Activated T-cell treated with anti-CD3 and anti-CD28 coated beads, Interleukin-2, amount 50 U/mL, for 72 hours (primary cell): ENCODE results near the gene ISYNA1. TPM values are rescaled to one million over a fixed set of nuclear protein-coding genes. Genes with fewer than 3 reads are reported as not detected.

Source experiments
- ATAC-seq, 2 donors: fragments of 150-1000 bp; cut with Tn5 transposase; replicated peaks in 1 of 2; 2 replicates each; pipeline ENCODE4 v1.10.0; 2021; ENCODE audit warnings: moderate library complexity in 2 of 2, mild to moderate bottlenecking in 1 of 2
- DNase-seq, 2 donors: peaks; one replicate each; pipeline ENCODE4 v3.0.0; 2021 to 2022; ENCODE audit warnings: mixed read lengths in 1 of 2
- H3K27ac Mint-ChIP-seq: one replicate; pipeline ENCODE4 v1.8.0; 2022; ENCODE audit warnings: mild to moderate bottlenecking, moderate library complexity, mixed read lengths
- H3K27me3 Mint-ChIP-seq: one replicate; pipeline ENCODE4 v1.8.0; 2022; ENCODE audit warnings: low read depth, mixed read lengths
- H3K36me3 Mint-ChIP-seq, 2 donors: one replicate each; pipeline ENCODE4 v1.8.0; 2022; ENCODE audit warnings: mixed read lengths in 2 of 2, mild to moderate bottlenecking in 1 of 2; ENCODE audit not compliant: insufficient read depth in 2 of 2
- H3K4me1 Mint-ChIP-seq: one replicate; pipeline ENCODE4 v1.8.0; 2022; ENCODE audit warnings: low read depth, mixed read lengths
- H3K4me3 Mint-ChIP-seq, 2 donors: one replicate each; pipeline ENCODE4 v1.8.0; 2022; ENCODE audit warnings: mild to moderate bottlenecking in 2 of 2, mixed read lengths in 2 of 2, moderate library complexity in 2 of 2
- H3K9me3 Mint-ChIP-seq, 2 donors: one replicate each; pipeline ENCODE4 v1.8.0; 2022; ENCODE audit warnings: mixed read lengths in 2 of 2
- total RNA-seq, 2 donors: library from RNA; stranded (reverse); gene quantifications; one replicate each; pipeline ENCODE4 v1.2.3, GENCODE V29; 2022

The ISYNA1 gene
- total RNA-seq, 2 donors from 2014 or later: 20.5 to 24.8 TPM

GRCh38 chr19:18445262-18445948, 7.5 kb upstream of the ISYNA1 start:
- Mint-ChIP-seq H3K4me3 (no peak overlapping the region), H3K4me1 (peaks cover 7% of the 10 kb centered on the region), H3K36me3 (peaks cover 5 to 12% of the 10 kb centered on the region in 2 donors)

GRCh38 chr19:18444513-18444912, 6.6 kb upstream of the ISYNA1 start:
- H3K4me3 Mint-ChIP-seq: no peak overlapping the region
- peaks cover 3 to 4% of the 10 kb centered on the region in 2 donors for H3K9me3 Mint-ChIP-seq
- H3K4me1 Mint-ChIP-seq: peaks cover 9% of the 10 kb centered on the region
- DNase-seq: no peak
- no peak overlapping the region for H3K27ac Mint-ChIP-seq
- no peak for ATAC-seq
- no peaks in the 10 kb centered on the region for H3K27me3 Mint-ChIP-seq
- H3K36me3 Mint-ChIP-seq: peaks cover 5 to 12% of the 10 kb centered on the region in 2 donors

More at GRCh38 chr19:18445262-18445948, 7.5 kb upstream of the ISYNA1 start:
- peaks cover 3 to 4% of the 10 kb centered on the region in 2 donors for H3K9me3 Mint-ChIP-seq
- ATAC-seq: no peak
- no peak for DNase-seq
- no peak overlapping the region for H3K27ac Mint-ChIP-seq
- H3K27me3 Mint-ChIP-seq: no peaks in the 10 kb centered on the region

- Mint-ChIP-seq H3K4me3 (no peak overlapping the region), H3K4me1 (peaks cover 16% of the 10 kb centered on the region), H3K27me3 (no peaks in the 10 kb centered on the region), H3K27ac (no peak overlapping the region), H3K36me3 (peaks cover 5 to 12% of the 10 kb centered on the region in 2 donors), H3K9me3 (peaks cover 3 to 4% of the 10 kb centered on the region in 2 donors)
- DNase-seq (no peak), ATAC-seq (no peak)
These were observed 5.9 kb upstream of the ISYNA1 start for GRCh38 chr19:18443831-18444230.

- H3K4me3 Mint-ChIP-seq: no peak overlapping the region
- peaks cover 3 to 4% of the 10 kb centered on the region in 2 donors for H3K9me3 Mint-ChIP-seq
- H3K4me1 Mint-ChIP-seq: peaks cover 17% of the 10 kb centered on the region
- peaks cover 5 to 9% of the 10 kb centered on the region in 2 donors for H3K36me3 Mint-ChIP-seq
- no peak overlapping the region for H3K27ac Mint-ChIP-seq
- H3K27me3 Mint-ChIP-seq: no peaks in the 10 kb centered on the region
- DNase-seq: no peak
- ATAC-seq: no peak
These were observed 5.5 kb upstream of the ISYNA1 start for GRCh38 chr19:18443406-18443805.

- Mint-ChIP-seq H3K27ac (peak overlapping the region; percentile 93), H3K36me3 (peaks cover 5 to 6% of the 10 kb centered on the region in 2 donors), H3K9me3 (peaks cover 3 to 4% of the 10 kb centered on the region in 2 donors), H3K4me3 (no peak overlapping the region), H3K27me3 (no peaks in the 10 kb centered on the region), H3K4me1 (peaks cover 17% of the 10 kb centered on the region)
- ATAC-seq (no peak), DNase-seq (no peak)
These were observed 5.0 kb upstream of the ISYNA1 start for GRCh38 chr19:18442941-18443340.

- H3K27me3 Mint-ChIP-seq: no peaks in the 10 kb centered on the region
- ATAC-seq: peak in 1 of 2 donors; percentile 5
These were observed 4.2 kb upstream of the ISYNA1 start for GRCh38 chr19:18441804-18442788.

GRCh38 chr19:18440936-18441803, 3.2 kb upstream of the ISYNA1 start:
- Mint-ChIP-seq H3K27ac (no peak overlapping the region), H3K36me3 (peaks cover 5 to 6% of the 10 kb centered on the region in 2 donors), H3K4me3 (no peak overlapping the region), H3K27me3 (no peaks in the 10 kb centered on the region), H3K9me3 (peaks cover 3 to 4% of the 10 kb centered on the region in 2 donors), H3K4me1 (peaks cover 20% of the 10 kb centered on the region)
- no peak for ATAC-seq
- no peak for DNase-seq

More at GRCh38 chr19:18441804-18442788, 4.2 kb upstream of the ISYNA1 start:
- H3K4me3 Mint-ChIP-seq: peak overlapping the region in 1 of 2 donors; percentile 12
- peaks cover 17% of the 10 kb centered on the region for H3K4me1 Mint-ChIP-seq
- peak overlapping the region; percentile 93 for H3K27ac Mint-ChIP-seq
- H3K36me3 Mint-ChIP-seq: peaks cover 5 to 6% of the 10 kb centered on the region in 2 donors
- peak in 1 of 2 donors; percentile 52 for DNase-seq
- peaks cover 3 to 4% of the 10 kb centered on the region in 2 donors for H3K9me3 Mint-ChIP-seq

GRCh38 chr19:18440415-18440877, 2.5 kb upstream of the ISYNA1 start:
- peak in 1 of 2 donors; percentile 53 for DNase-seq
- H3K36me3 Mint-ChIP-seq: peaks cover 5 to 6% of the 10 kb centered on the region in 2 donors
- ATAC-seq: peak in 1 of 2 donors; percentile 17
- H3K27ac Mint-ChIP-seq: no peak overlapping the region
- no peaks in the 10 kb centered on the region for H3K27me3 Mint-ChIP-seq
- H3K9me3 Mint-ChIP-seq: peaks cover 3 to 4% of the 10 kb centered on the region in 2 donors
- H3K4me1 Mint-ChIP-seq: peaks cover 23% of the 10 kb centered on the region
- H3K4me3 Mint-ChIP-seq: no peak overlapping the region

- H3K27ac Mint-ChIP-seq: no peak overlapping the region
- no peak for ATAC-seq
- no peak overlapping the region for H3K4me3 Mint-ChIP-seq
- no peaks in the 10 kb centered on the region for H3K27me3 Mint-ChIP-seq
- H3K36me3 Mint-ChIP-seq: peaks cover 5 to 6% of the 10 kb centered on the region in 2 donors
- H3K4me1 Mint-ChIP-seq: peaks cover 23% of the 10 kb centered on the region
- peaks cover 3 to 4% of the 10 kb centered on the region in 2 donors for H3K9me3 Mint-ChIP-seq
- no peak for DNase-seq
These were observed 1.9 kb upstream of the ISYNA1 start for GRCh38 chr19:18439910-18440237.

GRCh38 chr19:18439025-18439909, 1.3 kb upstream of the ISYNA1 start:
- ATAC-seq (no peak), DNase-seq (no peak)
- no peak overlapping the region for H3K27ac Mint-ChIP-seq

GRCh38 chr19:18438331-18439024, 545 bp upstream of the ISYNA1 start:
- peak overlapping the region in 1 of 2 donors; percentile 20 for H3K4me3 Mint-ChIP-seq
- H3K27me3 Mint-ChIP-seq: no peaks in the 10 kb centered on the region
- H3K27ac Mint-ChIP-seq: no peak overlapping the region
- H3K4me1 Mint-ChIP-seq: peaks cover 23% of the 10 kb centered on the region
- DNase-seq: no peak
- ATAC-seq: no peak
- peaks cover 5 to 7% of the 10 kb centered on the region in 2 donors for H3K36me3 Mint-ChIP-seq
- peaks cover 3 to 4% of the 10 kb centered on the region in 2 donors for H3K9me3 Mint-ChIP-seq

More at GRCh38 chr19:18439025-18439909, 1.3 kb upstream of the ISYNA1 start:
- no peaks in the 10 kb centered on the region for H3K27me3 Mint-ChIP-seq
- H3K36me3 Mint-ChIP-seq: peaks cover 5 to 7% of the 10 kb centered on the region in 2 donors
- no peak overlapping the region for H3K4me3 Mint-ChIP-seq
- H3K9me3 Mint-ChIP-seq: peaks cover 3 to 4% of the 10 kb centered on the region in 2 donors
- H3K4me1 Mint-ChIP-seq: peaks cover 23% of the 10 kb centered on the region
